GM12874 (cell line): ENCODE measurements around the gene C2CD4D.

Experiments used
- TF ChIP-seq, protein P1 (sequence below): IDR thresholded peaks from 2 replicates; pipeline ENCODE4 v1.5.1; 2011; ENCODE audit warnings: low read depth, mild to moderate bottlenecking, control low read depth, low read length, moderate library complexity; ENCODE audit not compliant: insufficient read depth

Gene C2CD4D

DNA sequence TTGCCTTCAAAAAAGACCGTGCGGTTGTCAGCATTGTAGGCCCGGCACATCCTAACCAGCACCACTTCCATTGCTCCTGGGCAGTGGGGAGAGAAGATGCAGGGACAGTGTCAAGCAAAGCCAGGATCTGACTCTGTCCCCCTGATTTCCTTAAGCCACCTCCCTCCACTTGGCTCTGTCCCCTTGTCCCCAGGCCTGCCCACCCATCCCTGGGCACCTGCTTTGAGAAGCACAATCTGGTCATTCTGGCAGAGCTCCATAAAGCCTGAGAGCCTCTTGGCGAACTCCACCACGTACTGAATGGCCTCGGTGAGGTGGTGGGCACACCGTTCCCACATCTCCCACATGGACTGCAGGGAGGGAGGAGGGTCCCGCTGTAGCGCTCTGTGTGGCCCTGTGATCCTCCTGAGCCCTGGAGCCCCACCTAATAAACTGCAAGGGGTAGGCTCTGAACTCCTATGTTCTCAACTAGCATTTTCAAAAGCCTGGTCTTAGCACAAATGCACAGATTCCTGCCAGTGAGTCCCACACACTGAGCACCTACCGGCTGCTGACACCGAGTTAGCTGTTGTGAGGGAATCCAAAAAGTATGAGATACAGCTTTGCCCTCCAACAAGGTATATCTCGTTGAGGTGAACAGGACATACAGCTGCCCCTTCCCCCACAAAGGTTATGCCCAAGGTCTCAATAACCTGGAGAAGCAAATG is 26.2 kb downstream of the C2CD4D start:
- TF ChIP-seq, protein P1, sequence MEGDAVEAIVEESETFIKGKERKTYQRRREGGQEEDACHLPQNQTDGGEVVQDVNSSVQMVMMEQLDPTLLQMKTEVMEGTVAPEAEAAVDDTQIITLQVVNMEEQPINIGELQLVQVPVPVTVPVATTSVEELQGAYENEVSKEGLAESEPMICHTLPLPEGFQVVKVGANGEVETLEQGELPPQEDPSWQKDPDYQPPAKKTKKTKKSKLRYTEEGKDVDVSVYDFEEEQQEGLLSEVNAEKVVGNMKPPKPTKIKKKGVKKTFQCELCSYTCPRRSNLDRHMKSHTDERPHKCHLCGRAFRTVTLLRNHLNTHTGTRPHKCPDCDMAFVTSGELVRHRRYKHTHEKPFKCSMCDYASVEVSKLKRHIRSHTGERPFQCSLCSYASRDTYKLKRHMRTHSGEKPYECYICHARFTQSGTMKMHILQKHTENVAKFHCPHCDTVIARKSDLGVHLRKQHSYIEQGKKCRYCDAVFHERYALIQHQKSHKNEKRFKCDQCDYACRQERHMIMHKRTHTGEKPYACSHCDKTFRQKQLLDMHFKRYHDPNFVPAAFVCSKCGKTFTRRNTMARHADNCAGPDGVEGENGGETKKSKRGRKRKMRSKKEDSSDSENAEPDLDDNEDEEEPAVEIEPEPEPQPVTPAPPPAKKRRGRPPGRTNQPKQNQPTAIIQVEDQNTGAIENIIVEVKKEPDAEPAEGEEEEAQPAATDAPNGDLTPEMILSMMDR: no peak

DNA sequence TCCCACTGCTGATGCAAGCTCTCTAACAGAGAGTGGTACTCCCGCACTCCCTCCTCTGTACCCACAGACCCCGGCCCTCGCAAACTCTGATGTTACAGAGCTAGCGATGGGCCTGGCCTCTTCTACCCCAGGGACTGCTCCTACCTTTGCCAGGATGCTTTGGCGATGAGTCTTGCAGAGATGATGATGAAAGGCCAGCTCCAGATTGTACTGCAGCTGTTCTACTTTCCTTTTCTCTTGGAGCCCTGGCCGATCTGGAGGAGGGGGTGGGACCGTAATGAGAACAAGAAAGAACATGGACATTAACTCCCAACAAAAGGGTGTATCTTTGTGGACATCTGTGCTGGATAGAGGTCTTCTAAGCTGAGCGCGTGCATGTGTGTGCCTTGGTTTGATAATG is 28.4 kb downstream of the C2CD4D start:
- TF ChIP-seq, protein P1: no peak

DNA sequence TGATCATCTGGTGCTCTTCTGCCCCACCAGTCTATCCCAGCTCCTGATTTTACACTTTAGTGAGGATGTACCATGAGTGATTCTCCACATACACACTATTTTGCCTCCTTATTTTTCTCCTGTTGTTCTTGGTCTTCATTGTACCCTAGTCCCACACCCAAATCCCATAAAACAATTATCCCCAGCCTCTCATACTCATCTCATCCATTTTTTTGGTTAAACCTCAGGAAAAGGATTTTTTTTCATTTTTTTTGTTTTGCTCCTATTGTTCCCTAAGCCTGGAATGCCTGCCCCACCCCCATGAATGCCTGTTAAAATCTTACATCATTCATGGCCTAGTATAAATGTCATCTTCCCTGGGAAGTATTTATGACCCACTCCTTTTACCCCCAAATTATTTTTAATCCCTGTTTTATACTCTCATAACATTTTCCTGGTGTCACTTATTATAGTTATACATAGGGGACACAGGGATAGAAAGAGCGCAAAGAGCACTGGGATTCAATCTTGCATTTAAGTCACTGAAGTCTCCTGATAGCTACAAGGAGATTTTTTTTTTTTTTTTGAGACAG is 29.5 kb downstream of the C2CD4D start:
- TF ChIP-seq, protein P1: no peak

DNA sequence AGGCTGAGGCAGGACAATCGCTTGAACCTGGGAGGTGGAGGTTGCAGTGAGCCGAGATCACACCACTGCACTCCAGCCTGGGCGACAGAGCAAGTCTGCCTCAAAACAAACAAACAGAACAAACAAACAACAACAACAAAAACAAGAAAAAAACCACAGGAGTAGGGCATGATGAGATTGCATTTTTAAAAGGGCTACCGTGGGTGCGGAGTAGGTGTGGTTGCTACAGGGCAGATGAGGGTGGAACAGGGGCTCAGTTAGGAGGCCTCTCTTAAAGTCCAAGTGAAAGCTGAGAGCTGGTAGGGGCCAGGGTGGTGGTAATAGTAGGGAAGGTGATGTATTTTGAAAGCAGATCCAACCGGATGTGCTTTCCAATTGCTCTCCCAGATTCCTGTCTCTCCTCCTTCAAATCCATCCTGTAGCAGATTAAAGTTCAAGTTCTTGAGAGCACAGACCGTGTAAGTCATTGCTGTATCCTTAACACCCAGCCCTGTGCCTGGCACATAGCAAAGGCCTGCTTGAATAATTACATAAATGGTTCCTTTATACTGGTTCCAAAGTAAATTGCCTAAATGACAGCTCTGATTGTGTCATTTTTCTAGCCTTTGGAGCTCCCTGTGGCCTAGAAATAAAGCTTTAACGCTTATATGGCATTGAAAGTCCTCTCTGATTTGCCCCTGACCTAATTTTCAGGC is 30.2 kb downstream of the C2CD4D start:
- TF ChIP-seq, protein P1: no peak

DNA sequence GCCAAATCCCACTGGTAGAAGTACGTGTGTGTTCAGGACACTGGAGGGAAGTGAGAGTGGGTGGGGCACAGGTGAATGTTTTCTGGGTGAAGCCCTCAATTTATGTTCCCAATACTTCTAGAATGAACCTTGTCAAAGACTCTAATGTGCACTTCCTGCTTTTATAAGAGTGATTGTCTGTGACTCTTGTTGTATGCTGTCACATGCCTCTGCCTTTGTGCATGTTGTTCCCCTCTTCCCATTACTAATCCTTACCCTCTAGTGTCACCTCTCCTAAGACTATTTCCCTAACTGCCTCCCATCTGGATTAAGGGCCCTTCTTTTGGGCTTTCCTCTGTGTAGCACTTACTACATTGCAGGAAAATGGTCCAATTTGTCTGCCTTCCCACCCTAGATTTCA is 31.9 kb downstream of the C2CD4D start:
- TF ChIP-seq, protein P1: no peak

DNA sequence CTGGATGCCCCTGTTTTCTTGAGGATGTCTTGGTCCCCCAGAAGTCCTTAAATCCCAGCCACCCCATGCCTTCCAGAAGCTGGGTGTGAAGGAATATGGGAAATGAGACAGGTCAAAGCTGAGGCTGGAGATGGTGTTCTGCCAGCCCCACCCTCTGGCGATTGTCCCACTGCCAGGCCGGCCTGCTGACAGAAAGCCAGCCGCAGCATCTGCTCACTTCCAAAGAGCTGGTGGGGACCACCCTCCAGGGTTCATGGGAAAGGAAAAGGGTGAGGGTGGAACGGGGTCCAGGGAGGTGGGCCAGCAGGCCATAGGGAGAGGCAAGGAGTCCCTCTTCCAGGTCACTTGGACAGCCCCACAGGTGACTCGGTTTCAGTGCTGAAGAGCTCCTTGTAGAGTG is 32.5 kb downstream of the C2CD4D start:
- TF ChIP-seq, protein P1: no peak

DNA sequence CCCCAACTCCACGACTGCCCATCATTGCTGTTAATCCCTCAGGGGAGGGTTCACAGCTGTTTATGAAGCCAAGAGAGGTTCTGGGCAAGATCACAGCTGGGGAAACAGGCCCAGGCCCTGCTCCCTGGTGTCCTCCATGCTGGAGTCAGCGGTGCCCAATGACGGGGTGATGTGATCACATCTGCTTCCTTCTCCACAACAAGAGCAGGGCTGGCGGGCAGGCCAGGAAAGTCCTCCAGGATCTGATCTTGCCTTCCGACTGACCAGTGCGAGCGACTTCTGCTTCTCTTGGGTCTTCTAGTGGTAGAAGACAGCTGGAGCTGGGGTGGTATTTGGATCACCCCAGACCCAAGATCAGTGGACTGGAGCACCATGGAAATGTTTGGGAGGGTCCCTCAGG is 33.5 kb downstream of the C2CD4D start:
- TF ChIP-seq, protein P1: no peak
